ENCODE data around the gene HES7. TPM values are rescaled to one million over a fixed set of nuclear protein-coding genes. Genes with fewer than 3 reads are reported as not detected.

HES7 gene
- polyA plus RNA-seq, 6 donors from 2014 or later = not detected

DNA sequence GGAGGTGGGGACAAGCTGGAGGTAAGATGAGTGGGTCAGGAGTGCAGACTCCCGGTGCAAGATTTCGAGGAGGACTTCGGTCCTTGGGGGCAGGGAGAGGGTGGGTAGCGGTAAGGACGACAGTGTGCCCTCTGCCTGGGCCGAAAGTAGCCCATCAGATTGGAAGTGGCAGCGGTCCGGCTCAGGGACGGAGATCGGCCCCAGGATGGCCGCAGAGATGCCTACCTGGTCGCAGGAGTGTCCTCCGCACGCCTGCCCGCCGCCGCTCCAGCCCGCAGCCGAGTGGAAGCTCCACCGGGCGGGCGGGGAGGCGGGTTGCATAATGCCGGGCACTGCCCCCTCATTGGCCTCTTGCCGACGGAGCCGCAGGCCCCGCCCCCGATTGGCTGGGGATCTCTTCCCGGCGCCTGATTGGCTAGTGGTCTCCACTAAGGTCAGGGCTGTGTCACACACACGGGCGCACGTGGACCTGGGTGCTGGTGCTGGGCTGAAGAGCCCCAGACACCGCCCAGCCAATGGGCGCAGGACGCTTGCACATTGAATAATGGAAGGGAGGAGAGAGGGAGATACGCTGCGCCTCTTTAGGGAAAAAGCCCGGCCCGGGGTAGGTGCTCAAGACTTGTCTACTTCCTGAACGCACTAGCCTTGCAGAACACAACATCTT is 28.3 kb upstream of the HES7 start, which contains the start of gene PER1:
TSS of gene PER1 (minus strand) at position 293 of the 664 bp plus-strand sequence. CDS start 1,698 bp downstream, outside the sequence.
- no peaks in the 10 kb centered on the region for H3K27me3 Mint-ChIP-seq

GRCh38 chr17:8151641-8152111 is 27.8 kb upstream of the HES7 start:
- no peaks in the 10 kb centered on the region for H3K27me3 Mint-ChIP-seq
- DNase-seq (no peak), ATAC-seq (ENCODE audit: low read depth in 2 of 2) (peak in 1 of 2 donors; percentile 3)
- peak overlapping the region in 4 of 6 donors; percentile 97 to 100 (median 98) for H3K27ac Mint-ChIP-seq
- H3K4me3 Mint-ChIP-seq = peak overlapping the region in 5 of 8 donors; percentile 91 to 96 (median 94)
- H3K36me3 Mint-ChIP-seq = peaks cover 0 to 14% of the 10 kb centered on the region in 2 donors
- H3K4me1 Mint-ChIP-seq = peaks cover 26 to 45% (median 31%) of the 10 kb centered on the region in 3 donors
- no peaks in the 10 kb centered on the region for H3K9me3 Mint-ChIP-seq

More for the DNA sequence above, 28.3 kb upstream of the HES7 start, which contains the start of gene PER1:
- Mint-ChIP-seq H3K9me3 (no peaks in the 10 kb centered on the region), H3K4me3 (peak within 1 kb of the TSS in 5 of 8 donors; percentile 91 to 96 (median 94)), H3K4me1 (peaks cover 22 to 45% (median 26%) of the 10 kb centered on the region in 3 donors), H3K36me3 (peaks cover 0 to 9% of the 10 kb centered on the region in 2 donors), H3K27ac (peak within 1 kb of the TSS in 4 of 6 donors; percentile 97 to 100 (median 98))
- peak; percentile 64 for DNase-seq
- ATAC-seq (ENCODE audit: low read depth in 2 of 2) = peak in 1 of 2 donors; percentile 1

GRCh38 chr17:8151120-8151640 is 27.3 kb upstream of the HES7 start:
- ATAC-seq (ENCODE audit: low read depth in 2 of 2) (peak; percentile 57 to 62), DNase-seq (peak; percentile 94)
- H3K9me3 Mint-ChIP-seq = no peaks in the 10 kb centered on the region
- peak overlapping the region in 5 of 8 donors; percentile 91 to 96 (median 94) for H3K4me3 Mint-ChIP-seq
- H3K36me3 Mint-ChIP-seq = peaks cover 0 to 19% of the 10 kb centered on the region in 2 donors
- peaks cover 30 to 45% (median 33%) of the 10 kb centered on the region in 3 donors for H3K4me1 Mint-ChIP-seq
- peak overlapping the region in 4 of 6 donors; percentile 97 to 100 (median 98) for H3K27ac Mint-ChIP-seq
- H3K27me3 Mint-ChIP-seq = no peaks in the 10 kb centered on the region

DNA sequence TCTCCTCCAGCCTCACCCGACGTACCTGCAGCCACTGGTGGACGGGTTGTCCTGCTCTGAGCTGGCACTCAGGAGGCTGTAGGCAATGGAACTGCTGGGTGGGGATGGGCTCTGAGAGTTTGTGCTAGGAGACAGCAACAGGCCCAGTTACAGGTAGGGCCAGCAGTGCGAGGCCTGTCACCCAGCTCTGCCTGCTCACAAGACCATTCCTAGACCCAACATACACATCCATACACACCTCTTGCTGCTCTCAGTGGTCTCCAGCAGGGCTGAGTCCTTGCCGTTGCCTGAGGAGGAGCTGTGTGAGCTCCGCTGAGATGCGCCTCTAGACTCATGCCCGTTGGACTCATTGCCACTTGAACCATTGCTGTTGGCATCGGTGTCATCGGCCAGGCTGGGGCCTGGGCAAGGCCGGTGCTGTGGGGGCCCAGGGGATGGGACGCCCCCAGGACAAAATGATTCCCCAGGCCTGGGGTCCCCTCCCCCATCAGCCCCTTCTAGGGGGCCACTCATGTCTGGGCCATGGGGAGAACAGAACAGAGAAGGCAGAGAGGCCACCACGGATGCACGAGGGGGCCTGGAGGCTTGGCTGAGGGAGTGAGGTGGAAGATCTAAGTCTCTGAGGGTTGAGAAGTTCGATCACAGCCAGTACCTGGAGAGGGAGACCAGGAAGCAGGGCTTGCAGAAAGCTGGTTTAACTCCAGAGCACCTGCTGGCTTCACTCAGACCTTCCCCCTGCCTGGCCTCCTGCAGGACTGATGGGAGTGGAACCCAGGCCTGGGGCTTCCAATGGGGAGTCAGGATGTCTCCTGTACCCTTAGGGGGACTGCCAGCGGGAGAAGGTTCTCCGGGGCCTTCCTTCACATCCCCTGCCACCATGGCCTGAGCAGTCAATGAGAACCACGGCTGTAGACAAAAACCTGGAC is 26.6 kb upstream of the HES7 start:
- Mint-ChIP-seq H3K9me3 (no peaks in the 10 kb centered on the region), H3K36me3 (peaks cover 0 to 24% of the 10 kb centered on the region in 2 donors), H3K27ac (peak overlapping the region in 4 of 6 donors; percentile 97 to 100 (median 98)), H3K4me1 (peaks cover 34 to 45% (median 37%) of the 10 kb centered on the region in 3 donors), H3K27me3 (no peaks in the 10 kb centered on the region), H3K4me3 (peak overlapping the region in 5 of 8 donors; percentile 44 to 96 (median 92))
- DNase-seq (no peak), ATAC-seq (ENCODE audit: low read depth in 2 of 2) (no peak)

DNA sequence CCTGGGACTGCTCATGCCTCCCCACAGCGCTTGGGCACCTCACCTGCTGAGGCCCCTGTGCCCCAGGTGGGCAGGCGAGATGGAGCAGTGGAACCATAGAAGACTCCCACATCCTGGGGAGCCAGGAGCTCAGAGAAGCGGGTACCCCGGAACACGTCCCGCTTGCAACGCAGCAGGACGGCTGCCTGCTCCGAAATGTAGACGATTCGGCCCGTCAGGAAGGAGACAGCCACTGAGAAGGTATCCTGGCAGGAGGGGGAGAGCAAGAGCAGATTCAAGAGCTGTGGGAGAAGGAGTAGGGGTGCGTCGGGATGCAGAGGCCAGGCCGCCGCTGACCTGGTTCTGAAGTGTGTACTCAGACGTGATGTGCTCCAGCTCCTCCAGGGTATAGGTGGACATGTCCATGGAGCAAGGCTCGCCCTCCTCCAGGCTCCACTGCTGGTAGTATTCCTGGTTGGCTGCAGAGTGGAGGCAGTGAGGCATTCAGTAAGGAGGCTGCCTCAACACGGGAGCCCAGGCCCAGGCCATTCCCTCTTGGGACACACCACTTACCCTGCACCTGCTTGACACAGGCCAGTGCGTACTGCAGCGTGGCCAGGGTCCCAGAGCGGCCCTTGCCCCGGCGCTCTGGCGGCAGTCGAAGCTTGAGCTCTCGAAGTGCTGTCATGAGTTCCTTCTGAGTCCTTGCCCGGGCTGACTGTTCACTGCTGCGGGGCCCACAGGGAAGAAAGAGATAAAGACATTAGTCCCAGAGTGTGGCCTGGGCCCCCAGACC is 25.7 kb upstream of the HES7 start:
- H3K4me3 Mint-ChIP-seq = peak overlapping the region in 6 of 8 donors; percentile 42 to 96 (median 66)

DNA sequence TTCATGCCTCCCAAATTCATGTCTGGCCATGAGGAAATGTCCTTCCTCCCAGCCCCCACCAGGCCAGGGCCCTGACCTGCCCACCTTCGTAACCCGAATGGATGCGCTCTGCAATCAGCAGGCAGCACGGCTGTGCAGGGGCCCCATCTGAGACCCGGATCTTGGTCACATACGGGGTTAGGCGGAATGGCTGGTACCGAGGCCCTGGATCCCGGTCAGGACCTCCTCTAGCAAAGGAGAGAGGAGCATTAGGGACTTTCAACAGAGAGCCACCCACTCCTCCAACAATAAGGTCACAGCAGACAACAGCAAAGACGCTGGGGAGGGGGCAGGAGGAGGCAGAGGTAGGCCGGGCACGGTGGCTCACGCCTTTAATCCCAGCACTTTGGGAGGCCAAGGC is 24.7 kb upstream of the HES7 start:
- peak; percentile 12 for DNase-seq
- Mint-ChIP-seq H3K27ac (peak overlapping the region in 5 of 6 donors; percentile 6 to 82 (median 61)), H3K36me3 (peaks cover 0 to 24% of the 10 kb centered on the region in 2 donors), H3K27me3 (no peaks in the 10 kb centered on the region), H3K4me1 (peaks cover 37 to 42% (median 38%) of the 10 kb centered on the region in 3 donors), H3K9me3 (no peaks in the 10 kb centered on the region), H3K4me3 (peak overlapping the region in 3 of 8 donors; percentile 15 to 38 (median 19))
- ATAC-seq (ENCODE audit: low read depth in 2 of 2) = no peak

More for the DNA sequence above, 25.7 kb upstream of the HES7 start:
- H3K4me1 Mint-ChIP-seq = peaks cover 34 to 45% (median 37%) of the 10 kb centered on the region in 3 donors
- H3K36me3 Mint-ChIP-seq = peaks cover 0 to 24% of the 10 kb centered on the region in 2 donors
- no peaks in the 10 kb centered on the region for H3K9me3 Mint-ChIP-seq
- peak overlapping the region in 5 of 6 donors; percentile 56 to 100 (median 97) for H3K27ac Mint-ChIP-seq
- no peak for ATAC-seq (ENCODE audit: low read depth in 2 of 2)
- DNase-seq = peak; percentile 12
- no peaks in the 10 kb centered on the region for H3K27me3 Mint-ChIP-seq

DNA sequence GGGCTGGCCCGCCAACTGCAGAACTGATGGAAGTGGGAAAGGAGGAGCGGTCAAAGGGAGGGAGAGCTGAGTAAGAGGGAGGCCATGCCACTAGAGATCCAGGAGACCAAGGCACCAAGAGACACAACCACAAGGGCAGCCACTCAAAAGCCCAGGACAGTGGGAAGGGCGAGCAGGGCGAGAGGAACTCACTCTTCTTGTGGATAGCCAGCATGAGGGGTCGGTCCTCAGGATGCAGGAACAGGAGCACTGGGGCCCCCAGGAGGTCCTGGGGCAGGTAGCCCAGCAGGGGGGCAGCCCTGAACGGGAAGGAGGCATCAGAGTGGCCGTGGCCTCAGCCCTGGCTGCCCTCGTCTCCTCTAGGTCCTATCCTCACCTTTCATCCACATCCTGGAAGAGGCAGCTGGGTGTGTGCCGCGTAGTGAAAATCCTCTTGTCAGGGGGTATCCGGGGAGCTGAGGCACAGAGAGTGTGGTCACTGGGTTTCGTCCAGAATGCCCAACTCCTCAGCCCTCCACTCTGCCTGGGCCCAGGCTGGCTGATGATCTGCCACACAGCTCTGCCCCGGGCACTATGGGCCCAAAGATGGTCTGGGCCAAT is 24.0 kb upstream of the HES7 start:
- Mint-ChIP-seq H3K4me1 (peaks cover 30 to 42% (median 38%) of the 10 kb centered on the region in 3 donors), H3K36me3 (peaks cover 0 to 25% of the 10 kb centered on the region in 2 donors), H3K4me3 (peak overlapping the region in 3 of 8 donors; percentile 9 to 68 (median 38)), H3K27me3 (no peaks in the 10 kb centered on the region), H3K9me3 (no peaks in the 10 kb centered on the region), H3K27ac (peak overlapping the region in 3 of 6 donors; percentile 47 to 91 (median 61))
- no peak for ATAC-seq (ENCODE audit: low read depth in 2 of 2)
- DNase-seq = no peak

DNA sequence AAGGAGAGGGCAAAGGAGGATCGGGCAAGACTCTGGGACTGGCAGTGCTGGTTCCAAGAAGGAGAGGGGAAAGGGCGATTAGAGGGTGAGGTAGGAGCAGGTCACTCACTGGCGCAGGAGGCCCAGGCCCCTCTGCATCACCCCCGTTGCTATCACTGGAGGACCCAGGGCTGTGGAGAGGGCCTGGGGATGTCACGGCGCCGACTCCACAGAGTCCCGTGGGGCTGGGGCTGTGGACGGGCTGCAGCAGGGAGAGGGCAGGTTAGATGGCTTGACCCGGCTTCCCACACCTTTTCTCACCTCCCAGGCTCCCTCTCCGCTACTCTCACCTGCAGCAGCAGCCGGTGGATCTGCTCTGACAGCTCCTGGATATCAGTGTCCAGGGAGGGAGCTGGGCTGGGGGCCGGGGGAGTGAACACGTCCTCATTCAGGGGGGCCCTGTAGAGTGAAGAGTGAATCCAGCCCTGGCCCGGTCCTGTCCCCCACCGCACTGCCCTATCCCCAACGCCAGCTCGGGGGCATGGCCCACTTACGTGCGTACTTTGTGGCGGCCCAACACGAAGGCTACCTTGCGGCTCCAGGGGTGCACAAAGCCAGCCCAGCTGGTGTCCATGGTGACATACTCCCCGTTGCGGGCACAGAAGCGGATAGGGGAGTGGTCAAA is 23.4 kb upstream of the HES7 start:
- H3K9me3 Mint-ChIP-seq = no peaks in the 10 kb centered on the region
- DNase-seq (no peak), ATAC-seq (ENCODE audit: low read depth in 2 of 2) (no peak)
- no peaks in the 10 kb centered on the region for H3K27me3 Mint-ChIP-seq
- peaks cover 0 to 25% of the 10 kb centered on the region in 2 donors for H3K36me3 Mint-ChIP-seq
- H3K4me3 Mint-ChIP-seq = peak overlapping the region in 2 of 8 donors; percentile 54 to 68
- H3K27ac Mint-ChIP-seq = peak overlapping the region in 3 of 6 donors; percentile 47 to 91 (median 49)
- peaks cover 24 to 42% (median 38%) of the 10 kb centered on the region in 3 donors for H3K4me1 Mint-ChIP-seq

DNA sequence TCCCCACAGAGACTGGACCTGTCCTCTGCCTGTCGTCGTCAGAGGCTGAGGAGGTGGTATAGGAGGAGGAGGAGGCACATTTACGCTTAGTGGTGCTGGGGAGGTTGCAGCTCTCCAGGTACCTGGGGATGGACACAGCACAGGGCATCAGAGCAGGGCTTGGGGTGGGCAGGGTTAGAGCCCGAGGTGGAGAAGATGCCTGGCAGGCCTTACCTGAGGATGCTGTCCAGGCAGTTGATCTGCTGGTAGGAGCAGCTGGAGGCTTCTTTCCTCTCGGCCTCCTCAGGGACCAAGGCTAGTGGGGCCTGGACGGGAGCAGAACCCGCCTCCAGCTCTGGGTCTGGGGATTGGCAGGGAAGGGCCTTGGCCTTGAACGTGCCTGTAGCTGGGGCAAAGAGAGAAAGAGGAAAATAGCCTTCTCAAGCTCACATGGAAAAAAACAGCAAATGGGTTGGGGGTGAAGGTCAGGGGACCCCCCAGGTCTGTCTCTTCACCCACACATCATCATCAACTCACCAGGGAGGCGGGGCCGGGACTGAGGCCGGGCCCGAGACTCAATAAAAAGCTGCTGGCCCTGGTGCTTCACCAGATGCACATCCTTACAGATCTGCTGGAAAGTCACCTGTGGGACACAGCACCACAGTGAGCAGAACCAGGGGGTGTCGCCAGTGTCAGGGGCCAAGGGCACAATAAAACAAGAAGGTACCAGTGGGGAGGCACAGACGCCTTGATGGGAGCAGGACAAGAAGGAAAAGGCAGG is 22.7 kb upstream of the HES7 start:
- peaks cover 19 to 37% (median 33%) of the 10 kb centered on the region in 3 donors for H3K4me1 Mint-ChIP-seq
- no peaks in the 10 kb centered on the region for H3K27me3 Mint-ChIP-seq
- H3K4me3 Mint-ChIP-seq = peak overlapping the region in 2 of 8 donors; percentile 21 to 54
- ATAC-seq (ENCODE audit: low read depth in 2 of 2) (no peak), DNase-seq (no peak)
- H3K27ac Mint-ChIP-seq = peak overlapping the region in 3 of 6 donors; percentile 76 to 85 (median 80)
- no peaks in the 10 kb centered on the region for H3K9me3 Mint-ChIP-seq
- H3K36me3 Mint-ChIP-seq = peaks cover 0 to 25% of the 10 kb centered on the region in 2 donors

GRCh38 chr17:8145811-8146210 is 21.9 kb upstream of the HES7 start:
- DNase-seq (no peak), ATAC-seq (ENCODE audit: low read depth in 2 of 2) (no peak)
- H3K4me1 Mint-ChIP-seq = peaks cover 13 to 30% (median 30%) of the 10 kb centered on the region in 3 donors
- H3K36me3 Mint-ChIP-seq = peaks cover 0 to 25% of the 10 kb centered on the region in 2 donors
- H3K4me3 Mint-ChIP-seq = peak overlapping the region in 2 of 8 donors; percentile 43 to 44
- H3K9me3 Mint-ChIP-seq = no peaks in the 10 kb centered on the region
- peak overlapping the region in 2 of 6 donors; percentile 70 to 76 for H3K27ac Mint-ChIP-seq
- H3K27me3 Mint-ChIP-seq = no peaks in the 10 kb centered on the region

Data from naive B cell (primary cell).